HEK293 (cell line): Measurements from ENCODE around the gene TMEM151B.

Source experiments
- CTCF ChIA-PET: fragments of 350-600 bp; formaldehyde crosslinking; extraction: SDS; loops from one replicate; lab custom pipeline; 2021; ENCODE audit warnings: antibody characterized with exemption; lab: Yijun Ruan, JAX
- POLR2A ChIA-PET: fragments of 300-600 bp; formaldehyde crosslinking; extraction: SDS; loops from one replicate; lab custom pipeline; 2020; ENCODE audit warnings: antibody characterized with exemption, inconsistent platforms; lab: Yijun Ruan, JAX
- H3K27ac ChIP-seq: fragments of 200-500 bp; sonication (Bioruptor generic); 2 replicates; pipeline ENCODE4 v1.5.1; 2014; ENCODE audit warnings: low read depth, low read length, control low read depth, inconsistent platforms; ENCODE audit errors: extremely low read depth
- H3K36me3 ChIP-seq, 2 experiments: fragments of 200-500 bp in 1 of 2; sonication (Bioruptor generic) in 1 of 2; 1 replicate in 1 of 2; 2 replicates in 1 of 2; pipeline ENCODE4 v1.5.1; 2014 to 2017; ENCODE audit warnings: inconsistent platforms in 2 of 2, low read length in 2 of 2; ENCODE audit not compliant: control insufficient read depth in 2 of 2, insufficient read depth in 1 of 2
- H3K4me1 ChIP-seq: fragments of 200-500 bp; sonication (Bioruptor generic); 2 replicates; pipeline ENCODE4 v1.5.1; 2014; ENCODE audit warnings: mild to moderate bottlenecking, low read length, inconsistent platforms; ENCODE audit not compliant: control insufficient read depth, insufficient read depth
- H3K4me3 ChIP-seq: 2 replicates; pipeline ENCODE4 v1.5.1; 2011; ENCODE audit warnings: low read depth, mild to moderate bottlenecking, control low read depth, low read length, moderate library complexity
- H3K9me3 ChIP-seq: fragments of 200-500 bp; sonication (Bioruptor generic); 2 replicates; pipeline ENCODE4 v1.5.1; 2014; ENCODE audit warnings: low read depth, low read length, inconsistent platforms; ENCODE audit not compliant: control insufficient read depth, insufficient read depth
- BCL6B ChIP-seq: fragments of 450-650 bp; formaldehyde crosslinking; IDR thresholded peaks from 2 replicates; pipeline ENCODE4 v1.5.1; 2017; ENCODE audit warnings: missing biosample characterization, missing genetic modification characterization
- EGR2 ChIP-seq: fragments of 450-650 bp; formaldehyde crosslinking; IDR thresholded peaks from 2 replicates; pipeline ENCODE4 v1.5.1; 2016; ENCODE audit warnings: low read depth, missing biosample characterization, missing genetic modification characterization
- HOXA7 ChIP-seq: sonication (generic); formaldehyde crosslinking; IDR thresholded peaks from 2 replicates; pipeline ENCODE4 v1.8.1; 2022; ENCODE audit warnings: missing genetic modification reagents, borderline replicate concordance
- KLF8 ChIP-seq: fragments of 450-650 bp; formaldehyde crosslinking; IDR thresholded peaks from 2 replicates; pipeline ENCODE4 v1.5.1; 2016; ENCODE audit warnings: missing biosample characterization, missing genetic modification characterization
- PBX3 ChIP-seq: sonication (generic); formaldehyde crosslinking; IDR thresholded peaks from 2 replicates; pipeline ENCODE4 v1.8.1; 2022; ENCODE audit warnings: mild to moderate bottlenecking, moderate library complexity, missing genetic modification reagents
- ZBTB20 ChIP-seq: fragments of 450-650 bp; formaldehyde crosslinking; IDR thresholded peaks from 2 replicates; pipeline ENCODE4 v1.5.1; 2016; ENCODE audit warnings: missing biosample characterization, missing genetic modification characterization
- ZBTB48 ChIP-seq: fragments of 450-650 bp; formaldehyde crosslinking; IDR thresholded peaks from 2 replicates; pipeline ENCODE4 v1.5.1; 2016; ENCODE audit warnings: missing biosample characterization, missing genetic modification characterization
- ZFHX2 ChIP-seq: fragments of 450-650 bp; formaldehyde crosslinking; conservative IDR thresholded peaks from 2 replicates; pipeline ENCODE4 v1.5.1; 2016; ENCODE audit warnings: missing biosample characterization, missing genetic modification characterization
- ZNF155 ChIP-seq: fragments of 450-650 bp; formaldehyde crosslinking; IDR thresholded peaks from 2 replicates; pipeline ENCODE4 v1.5.1; 2016; ENCODE audit warnings: missing biosample characterization, missing genetic modification characterization
- ZNF157 ChIP-seq: fragments of 450-650 bp; formaldehyde crosslinking; IDR thresholded peaks from 2 replicates; pipeline ENCODE4 v1.5.1; 2016; ENCODE audit warnings: missing biosample characterization, missing genetic modification characterization
- ZNF184 ChIP-seq: fragments of 450-650 bp; IDR thresholded peaks from 2 replicates; pipeline ENCODE4 v1.5.1; 2018; ENCODE audit warnings: missing biosample characterization, mild to moderate bottlenecking, missing genetic modification characterization
- ZNF2 ChIP-seq: fragments of 450-650 bp; formaldehyde crosslinking; IDR thresholded peaks from 2 replicates; pipeline ENCODE4 v1.5.1; 2016; ENCODE audit warnings: missing biosample characterization, missing genetic modification characterization
- ZNF221 ChIP-seq: fragments of 450-650 bp; formaldehyde crosslinking; IDR thresholded peaks from 2 replicates; pipeline ENCODE4 v1.5.1; 2017; ENCODE audit warnings: missing biosample characterization, missing genetic modification characterization, borderline replicate concordance
- ZNF24 ChIP-seq: fragments of 450-650 bp; formaldehyde crosslinking; IDR thresholded peaks from 2 replicates; pipeline ENCODE4 v1.5.1; 2016; ENCODE audit warnings: missing biosample characterization, missing genetic modification characterization
- ZNF548 ChIP-seq: fragments of 450-650 bp; formaldehyde crosslinking; IDR thresholded peaks from 2 replicates; pipeline ENCODE4 v1.5.1; 2016; ENCODE audit warnings: missing biosample characterization, missing genetic modification characterization
- ZNF561 ChIP-seq: fragments of 450-650 bp; IDR thresholded peaks from 2 replicates; pipeline ENCODE4 v1.5.1; 2018; ENCODE audit warnings: missing biosample characterization, missing genetic modification characterization, borderline replicate concordance
- ZNF768 ChIP-seq: fragments of 450-650 bp; formaldehyde crosslinking; IDR thresholded peaks from 2 replicates; pipeline ENCODE4 v1.5.1; 2018; ENCODE audit warnings: missing biosample characterization, mild to moderate bottlenecking, missing genetic modification characterization
- ZSCAN30 ChIP-seq: fragments of 450-650 bp; IDR thresholded peaks from 2 replicates; pipeline ENCODE4 v1.5.1; 2018; ENCODE audit warnings: missing biosample characterization, mild to moderate bottlenecking, missing genetic modification characterization, moderate library complexity

The TMEM151B gene

GRCh38 chr6:44261581-44261980 is 8.7 kb upstream of the TMEM151B start:
- Histone ChIP-seq H3K4me3 (no peak overlapping the region), H3K27ac (no peak overlapping the region), H3K36me3 (peaks cover 0 to 30% of the 10 kb centered on the region in 2 experiments; a peak in 1 of 3 replicates)
- TF ChIP-seq KLF8 (no peak), ZNF561 (no peak), ZBTB48 (no peak), ZNF221 (tag by site-specific recombination) (no peak), ZNF768 (tag by site-specific recombination) (no peak), ZNF24 (tag by site-specific recombination) (no peak), ZBTB20 (tag by site-specific recombination) (no peak), ZNF2 (tag by site-specific recombination) (no peak), ZNF155 (no peak)
- TF ChIP-seq, all 188 proteins: peak for 0
- ChIA-PET POLR2A (interaction anchor here (1.1 to 1.9 kb wide), 2 partner anchors 15 to 38 kb away, joined by 6 to 17 read pairs; partner anchors contain the start of genes HSP90AB1 and SLC29A1), CTCF (interaction anchor here (0.5 to 2.6 kb wide), 9 partner anchors 8 to 1483 kb away, joined by 3 to 9 read pairs (median 4); partner anchors contain the start of gene AARS2)
- no peaks in the 10 kb centered on the region for H3K9me3 ChIP-seq
- peaks cover 4% of the 10 kb centered on the region; the same call in 1 of the 2 replicates for H3K4me1 ChIP-seq

GRCh38 chr6:44262467-44263353 is 7.5 kb upstream of the TMEM151B start:
- POLR2A ChIA-PET: interaction anchor here (0.6 to 1.9 kb wide), 3 partner anchors 10 to 40 kb away, joined by 4 to 17 read pairs (median 6); partner anchors contain the start of genes HSP90AB1 and SLC29A1
- H3K36me3 ChIP-seq: peaks cover 0 to 30% of the 10 kb centered on the region in 2 experiments; a peak in 1 of 3 replicates
- TF ChIP-seq ZNF157 (no peak), ZSCAN30 (tag by site-specific recombination) (no peak), ZFHX2 (tag by site-specific recombination) (peak; percentile 86), HOXA7 (no peak), ZNF548 (no peak), EGR2 (tag by site-specific recombination) (peak; percentile 82), ZNF221 (tag by site-specific recombination) (no peak), BCL6B (tag by site-specific recombination) (no peak), PBX3 (CRISPR knock-in tag) (no peak), ZNF184 (tag by site-specific recombination) (no peak)
- CTCF ChIA-PET: interaction anchor here (0.6 to 2.6 kb wide), 7 partner anchors 9 to 540 kb away, joined by 3 to 9 read pairs (median 4); partner anchors contain the start of gene AARS2
- peaks cover 4% of the 10 kb centered on the region; the same call in 1 of the 2 replicates for H3K4me1 ChIP-seq
- H3K27ac ChIP-seq: no peak overlapping the region
- no peaks in the 10 kb centered on the region for H3K9me3 ChIP-seq
- H3K4me3 ChIP-seq: no peak overlapping the region
